GM20000 (cell line): ENCODE data around the gene PPARA.
"Not testable (repeated sequence)": the region's sequence is repeated elsewhere in the genome, so short reads cannot be mapped to it uniquely, and the experiment has no call there.

Experiments used
- DNase-seq: peaks from one replicate; pipeline ENCODE4 v3.0.0; 2012; ENCODE audit warnings: low spot score
- TF ChIP-seq, protein P1 (sequence below): IDR thresholded peaks from 2 replicates; pipeline ENCODE4 v1.5.1; 2012; ENCODE audit warnings: mild to moderate bottlenecking, control low read depth; ENCODE audit errors: extremely low read depth, missing control alignments

Gene PPARA

DNA sequence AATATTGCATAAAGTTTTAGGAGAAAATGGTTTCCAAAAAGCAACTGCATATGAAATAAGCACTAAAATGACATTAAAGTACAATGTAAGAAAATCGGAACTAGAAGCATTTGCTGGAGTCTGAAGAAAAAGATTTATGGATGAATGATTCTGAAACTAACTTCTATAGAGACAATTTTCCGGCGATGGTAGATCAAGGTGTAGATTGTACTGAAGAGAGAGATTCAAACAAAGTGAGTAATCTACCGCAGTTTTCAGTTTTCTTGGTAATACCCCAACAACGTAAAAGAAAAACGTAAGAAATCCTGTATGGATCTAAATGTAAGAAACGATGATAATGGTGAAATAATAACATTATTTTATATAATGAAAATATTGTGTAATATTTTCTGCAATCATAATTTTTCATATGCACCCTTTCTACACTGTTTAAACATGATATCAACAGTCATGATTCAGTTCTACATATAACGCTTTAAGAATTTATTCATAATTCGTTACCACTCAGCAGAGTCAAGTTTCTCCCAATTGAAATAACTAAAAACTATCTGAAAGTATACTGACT is 101.6 kb downstream of the PPARA start:
- TF ChIP-seq, protein P1, sequence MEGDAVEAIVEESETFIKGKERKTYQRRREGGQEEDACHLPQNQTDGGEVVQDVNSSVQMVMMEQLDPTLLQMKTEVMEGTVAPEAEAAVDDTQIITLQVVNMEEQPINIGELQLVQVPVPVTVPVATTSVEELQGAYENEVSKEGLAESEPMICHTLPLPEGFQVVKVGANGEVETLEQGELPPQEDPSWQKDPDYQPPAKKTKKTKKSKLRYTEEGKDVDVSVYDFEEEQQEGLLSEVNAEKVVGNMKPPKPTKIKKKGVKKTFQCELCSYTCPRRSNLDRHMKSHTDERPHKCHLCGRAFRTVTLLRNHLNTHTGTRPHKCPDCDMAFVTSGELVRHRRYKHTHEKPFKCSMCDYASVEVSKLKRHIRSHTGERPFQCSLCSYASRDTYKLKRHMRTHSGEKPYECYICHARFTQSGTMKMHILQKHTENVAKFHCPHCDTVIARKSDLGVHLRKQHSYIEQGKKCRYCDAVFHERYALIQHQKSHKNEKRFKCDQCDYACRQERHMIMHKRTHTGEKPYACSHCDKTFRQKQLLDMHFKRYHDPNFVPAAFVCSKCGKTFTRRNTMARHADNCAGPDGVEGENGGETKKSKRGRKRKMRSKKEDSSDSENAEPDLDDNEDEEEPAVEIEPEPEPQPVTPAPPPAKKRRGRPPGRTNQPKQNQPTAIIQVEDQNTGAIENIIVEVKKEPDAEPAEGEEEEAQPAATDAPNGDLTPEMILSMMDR, result no peak
- no peak for DNase-seq

DNA sequence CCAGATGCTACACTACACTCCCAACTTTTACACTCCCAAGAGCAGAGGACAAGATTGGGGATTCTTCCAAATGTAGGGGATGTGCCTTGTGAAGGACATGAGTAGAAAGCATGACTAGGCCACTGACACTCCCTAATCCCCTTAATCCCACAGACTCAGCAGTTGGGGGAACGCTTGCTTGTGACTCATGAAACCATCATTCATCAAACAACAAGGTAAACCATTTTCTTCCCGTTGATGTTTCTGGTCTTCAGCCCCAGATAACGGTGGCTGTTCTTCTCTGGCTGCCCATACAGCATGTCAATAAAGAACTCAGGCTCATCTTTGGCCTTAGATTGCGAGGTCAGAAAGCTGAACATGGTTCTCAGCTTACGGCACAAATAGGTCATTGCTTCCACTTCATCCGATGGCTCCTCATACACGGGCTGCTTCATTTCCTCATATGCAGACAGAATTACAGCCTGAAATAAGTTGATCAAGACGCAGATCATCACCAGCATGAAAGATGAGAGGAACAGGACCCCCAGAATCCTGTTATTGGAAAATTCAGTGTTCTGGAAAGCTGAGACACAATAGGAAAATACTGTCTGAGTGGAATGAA is 106.1 kb downstream of the PPARA start:
- DNase-seq, result no peak
- TF ChIP-seq, protein P1, result no peak

DNA sequence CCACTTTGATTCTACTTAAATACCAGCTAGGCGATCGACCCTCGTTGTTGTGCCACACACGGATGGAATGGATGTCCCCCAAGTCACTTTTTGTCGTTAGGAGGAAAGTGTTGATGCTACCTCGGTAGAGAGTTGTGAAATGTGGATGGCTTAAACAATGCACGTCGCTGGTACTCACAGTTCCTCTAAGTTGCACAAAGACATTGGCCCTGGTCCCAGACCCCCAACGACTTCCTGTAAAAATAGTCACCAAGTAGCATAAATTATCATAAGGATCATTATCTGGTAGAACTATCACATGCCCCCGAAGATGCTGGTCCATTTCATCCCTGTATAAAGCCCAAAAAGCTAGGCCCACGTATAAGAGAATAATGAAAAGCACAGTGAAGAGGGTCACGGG is 109.0 kb downstream of the PPARA start:
- TF ChIP-seq, protein P1, result no peak
- DNase-seq, result no peak

DNA sequence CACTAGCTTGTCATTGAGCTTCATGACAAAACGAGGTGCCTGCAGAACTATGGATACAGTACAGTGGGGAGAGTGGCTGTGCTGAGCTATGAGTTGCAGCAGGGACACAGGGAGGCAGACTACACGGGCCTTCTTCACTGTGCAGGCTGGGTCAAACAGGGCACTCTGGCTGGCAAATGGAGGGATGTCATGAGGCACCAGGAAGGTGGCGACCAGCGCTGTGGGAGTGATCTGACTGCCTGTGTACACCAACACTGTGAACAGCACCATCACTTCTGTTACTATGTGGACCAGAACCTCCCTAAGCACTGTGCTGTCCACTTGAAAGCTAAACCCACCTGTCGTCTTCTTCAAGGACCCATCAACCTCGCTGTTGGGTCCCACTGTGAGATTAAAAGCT is 109.7 kb downstream of the PPARA start:
- no peak for DNase-seq
- TF ChIP-seq, protein P1, result no peak

DNA sequence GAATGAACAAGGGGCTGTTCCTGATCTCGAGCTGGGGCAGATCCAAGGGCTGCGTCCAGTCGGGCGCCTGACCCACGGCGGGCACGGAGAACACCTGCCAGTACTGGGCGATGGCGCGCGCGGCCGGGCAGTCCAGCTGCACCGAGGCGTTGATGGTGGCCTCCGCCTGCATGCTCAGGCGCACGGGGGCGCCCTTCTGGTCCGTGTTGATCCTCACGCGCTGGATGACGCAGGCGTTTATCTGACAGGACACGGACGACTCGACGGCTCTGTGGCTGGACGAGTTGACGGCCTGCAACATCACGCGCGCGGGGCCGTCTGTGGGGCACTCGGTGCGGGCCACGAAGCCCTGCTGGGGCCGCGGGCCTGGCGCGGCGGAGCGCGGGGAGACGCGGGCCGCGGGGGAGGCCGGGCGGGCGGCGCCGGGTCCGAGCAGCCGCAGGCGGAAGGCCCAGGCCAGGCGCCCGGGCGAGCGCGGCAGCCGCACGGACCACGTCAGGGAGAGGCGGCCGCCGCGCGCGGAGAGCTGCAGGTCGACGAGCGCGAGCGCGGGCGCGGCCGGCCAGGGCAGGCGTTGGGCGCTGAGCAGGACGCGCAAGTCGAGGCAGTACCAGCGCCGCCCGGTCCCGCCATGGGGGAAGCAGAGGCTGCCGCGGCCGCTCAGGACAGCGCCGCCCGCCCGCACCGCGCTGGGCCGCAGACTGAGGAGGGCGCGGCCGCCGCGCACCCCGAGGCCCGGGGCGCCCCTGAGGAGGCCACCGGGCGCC is 112.3 kb downstream of the PPARA start:
- DNase-seq, result peak; percentile 63

DNA sequence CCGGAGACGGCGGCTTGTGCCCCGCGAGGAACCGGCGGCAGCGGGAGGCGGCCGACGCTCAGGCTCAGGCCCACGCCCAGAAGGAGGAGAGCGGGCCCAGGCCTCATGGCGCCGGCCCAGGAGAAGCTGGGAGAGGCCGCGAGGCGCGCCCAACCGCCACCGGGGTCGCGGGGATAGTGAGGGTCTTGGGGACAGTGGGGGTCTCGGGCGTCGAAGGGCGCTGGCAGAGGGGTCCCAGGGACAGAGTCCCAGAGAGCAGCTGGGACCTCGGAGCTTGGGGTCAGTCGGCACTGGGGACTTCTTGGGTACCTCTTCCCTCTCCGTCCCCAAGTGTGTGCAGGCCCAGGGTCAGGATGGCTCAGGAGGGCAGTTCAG is 112.9 kb downstream of the PPARA start, which contains the start of gene PKDREJ:
Gene PKDREJ (minus strand): TSS at position 128 of the 375 bp plus-strand sequence. CDS start 21 bp downstream, at position 107.
- TF ChIP-seq, protein P1, result no peak
- no peak for DNase-seq

More for the DNA sequence above, 112.3 kb downstream of the PPARA start:
- TF ChIP-seq, protein P1, result peak; percentile 10

- not testable (repeated sequence) for DNase-seq
Observed at GRCh38 chr22:46264520-46264919, 114.2 kb downstream of the PPARA start.

DNA sequence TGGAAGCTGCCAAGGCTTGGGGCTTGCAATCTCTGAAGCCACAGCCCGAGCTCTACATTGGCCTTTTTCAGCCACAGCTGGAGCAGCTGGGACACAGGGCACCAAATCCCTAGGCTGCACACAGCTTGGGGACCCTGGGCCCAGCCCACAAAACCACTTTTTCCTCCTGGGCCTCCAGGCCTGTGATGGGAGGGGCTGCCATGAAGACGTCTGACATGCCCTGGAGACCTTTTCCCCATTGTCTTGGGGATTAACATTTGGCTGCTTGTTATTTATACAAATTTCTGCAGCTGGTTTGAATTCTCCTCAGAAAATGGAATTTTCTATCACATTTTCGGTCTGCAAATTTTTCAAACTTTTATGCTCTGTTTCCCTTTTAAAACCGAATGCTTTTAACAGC is 115.3 kb downstream of the PPARA start:
- DNase-seq, result not testable (repeated sequence)
